NCI-H446 treated with DMSO at 0.1 percent for 48 hours (cell line): Measurements from ENCODE around the gene CLTC.

ENCODE experiments used
- DNase-seq: peaks from one replicate; lab custom pipeline; 2025; lab: John Stamatoyannopoulos, UW

Gene CLTC

GRCh38 chr17:59725691-59726090 is 106.0 kb downstream of the CLTC start:
- DNase-seq = no peak

GRCh38 chr17:59727817-59728533 is 108.3 kb downstream of the CLTC start:
- DNase-seq = no peak

- no peak for DNase-seq
Observed at GRCh38 chr17:59730268-59730834, 110.7 kb downstream of the CLTC start.

- no peak for DNase-seq
Observed at GRCh38 chr17:59733697-59734096, 114.0 kb downstream of the CLTC start.

- no peak for DNase-seq
Observed at GRCh38 chr17:59734226-59734625, 114.5 kb downstream of the CLTC start.

GRCh38 chr17:59737324-59737723 is 117.6 kb downstream of the CLTC start:
- DNase-seq = no peak

- no peak for DNase-seq
Observed at GRCh38 chr17:59743842-59744241, 124.1 kb downstream of the CLTC start.

GRCh38 chr17:59745040-59745439 is 125.3 kb downstream of the CLTC start:
- no peak for DNase-seq
